Measurements from ENCODE around the gene CDKAL1.

- TF ChIP-seq CTCF (IDR thresholded peaks at IDR 0.05) (no peak), POLR2A (IDR thresholded peaks at IDR 0.05) (no peak)
Observed at GRCh38 chr6:20773822-20774221, 239.6 kb downstream of the CDKAL1 start.

All from tibial nerve (tissue), 3 donors.